GM18870 (cell line): ENCODE results near the gene MELK.

Experiments
- ATAC-seq: cut with Tn5 transposase; IDR thresholded peaks from one replicate; pipeline ENCODE4 v1.9.1; 2021; ENCODE audit warnings: moderate library complexity; ENCODE audit not compliant: unreplicated experiment

MELK gene

DNA sequence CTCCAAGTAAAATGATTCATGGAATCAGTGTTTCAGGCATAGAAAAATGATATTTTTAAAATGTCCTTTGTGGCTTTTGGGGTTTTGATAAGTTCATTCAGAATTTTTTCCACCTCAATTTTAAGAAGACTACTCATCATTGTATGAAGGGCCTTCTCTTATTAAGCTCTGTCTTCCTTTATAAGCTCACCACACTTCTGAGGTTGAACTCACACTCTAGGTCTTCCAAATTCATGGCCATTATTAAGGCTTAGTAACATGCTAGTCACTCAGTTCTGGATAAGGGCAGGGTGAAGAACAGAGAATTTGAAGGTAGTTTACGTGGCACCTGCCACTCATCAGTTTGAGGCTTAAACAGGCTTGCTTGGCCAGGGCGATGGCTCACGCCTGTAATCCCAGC lies 4.2 kb downstream of the MELK start:
- ATAC-seq: no peak

DNA sequence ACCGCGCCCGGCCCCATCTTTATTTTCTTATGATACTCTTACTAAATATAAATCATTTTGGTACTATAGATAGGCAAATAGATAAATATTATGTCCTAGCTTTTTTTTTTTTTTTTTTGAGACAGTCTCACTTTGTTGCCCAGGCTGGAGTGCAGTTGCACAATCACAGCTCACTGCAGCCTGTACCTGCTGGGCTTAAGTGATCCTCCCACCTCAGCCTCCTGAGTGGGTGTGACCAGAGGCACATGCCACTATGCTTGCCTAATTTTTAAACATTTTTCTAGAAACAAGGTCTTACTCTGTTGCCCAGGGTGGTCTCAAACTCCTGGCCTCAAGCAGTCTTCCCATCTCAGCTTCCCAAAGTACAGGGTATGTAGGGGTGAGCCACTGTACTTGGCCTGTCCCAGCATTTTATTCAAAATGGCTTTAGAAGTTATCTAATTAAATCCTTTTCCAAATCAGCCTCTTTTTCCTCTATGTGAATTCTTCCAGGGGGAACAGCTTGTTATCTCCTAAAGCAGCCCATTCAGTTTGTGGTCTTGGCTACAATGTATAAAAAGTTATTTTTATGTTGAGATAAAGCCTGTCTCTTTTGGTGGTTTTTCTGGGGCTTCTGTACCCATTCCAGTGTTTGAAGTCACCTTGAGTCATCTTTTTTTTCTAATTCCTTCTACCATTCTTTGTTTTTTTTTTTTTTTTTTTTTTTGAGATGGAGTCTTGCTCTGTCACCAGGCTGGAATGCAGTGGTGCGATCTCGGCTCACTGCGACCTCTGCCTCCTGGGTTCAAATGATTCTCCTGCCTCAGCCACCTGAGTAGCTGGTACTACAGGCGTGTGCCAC lies 12.1 kb downstream of the MELK start:
- no peak for ATAC-seq

DNA sequence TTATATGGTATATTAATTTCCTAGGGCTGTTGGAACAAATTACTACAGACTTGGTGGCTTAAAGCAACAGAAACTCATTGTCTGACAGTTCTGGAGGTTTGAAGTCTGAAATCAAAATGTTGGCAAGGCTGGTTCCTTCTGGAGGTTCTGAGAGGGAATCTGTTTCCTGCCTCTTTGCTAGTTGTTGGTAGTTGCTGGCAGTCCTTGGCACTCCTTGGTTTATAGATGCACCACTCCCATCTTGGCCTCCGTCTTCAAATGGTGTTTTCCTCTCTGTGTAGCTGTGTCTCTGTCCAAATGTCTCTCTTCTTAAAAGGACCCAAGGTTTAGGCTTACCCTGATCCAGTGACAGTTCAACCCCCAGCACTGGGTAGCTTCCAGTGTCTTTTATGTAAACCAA lies 17.5 kb downstream of the MELK start:
- no peak for ATAC-seq

DNA sequence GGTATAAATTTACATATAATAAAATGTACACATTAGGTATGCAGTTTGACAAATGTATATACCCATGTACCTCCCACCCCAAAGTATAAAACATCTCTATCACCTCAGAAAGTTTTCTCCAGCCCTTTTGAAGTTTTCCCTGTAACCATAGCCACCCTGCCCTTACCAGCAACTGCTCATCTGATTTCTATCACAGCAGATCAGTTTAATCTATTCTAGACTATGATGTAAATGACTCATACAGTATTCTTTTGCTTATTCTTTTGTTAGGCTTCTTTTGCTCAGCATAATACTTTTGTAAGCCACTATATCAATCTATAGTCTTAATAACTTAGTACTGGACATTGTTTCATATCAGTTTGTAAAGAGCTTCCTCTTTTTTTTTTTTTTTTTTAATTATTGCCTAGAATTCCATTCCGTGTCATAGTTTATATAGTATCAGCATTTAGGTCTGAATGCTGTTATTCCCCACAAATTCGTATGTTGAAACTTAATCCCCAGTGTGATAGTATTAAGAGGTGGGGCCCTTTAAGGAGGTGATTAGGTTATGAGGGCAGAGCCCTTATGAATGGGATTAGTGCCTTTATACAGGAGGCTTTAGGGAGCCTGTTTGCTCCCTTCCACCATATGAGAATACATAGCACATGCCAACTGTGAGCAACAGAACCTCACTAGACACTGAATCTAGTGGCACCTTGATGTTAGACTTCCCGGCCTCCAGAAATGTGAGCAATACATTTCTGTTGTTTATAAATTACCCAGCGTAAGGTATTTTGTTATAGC lies 20.3 kb downstream of the MELK start:
- no peak for ATAC-seq

DNA sequence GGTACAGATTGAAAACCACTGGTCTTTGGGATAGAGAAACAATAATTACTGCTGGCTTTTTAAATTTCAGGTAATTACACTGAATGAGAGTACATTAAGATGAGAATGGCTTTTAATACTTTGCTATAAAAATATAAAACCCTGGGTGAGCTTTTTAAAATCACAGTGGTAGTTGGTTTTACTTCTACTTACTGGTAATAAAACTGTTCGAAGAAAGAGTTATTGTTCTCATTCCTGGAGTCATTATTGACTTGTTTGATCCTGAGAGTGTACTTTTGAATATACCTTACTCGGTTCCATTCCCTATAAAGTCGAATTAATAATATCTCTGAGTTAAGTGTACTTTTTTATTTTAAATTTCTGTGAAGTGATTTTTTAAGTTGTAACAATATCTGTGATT lies 21.5 kb downstream of the MELK start:
- no peak for ATAC-seq

DNA sequence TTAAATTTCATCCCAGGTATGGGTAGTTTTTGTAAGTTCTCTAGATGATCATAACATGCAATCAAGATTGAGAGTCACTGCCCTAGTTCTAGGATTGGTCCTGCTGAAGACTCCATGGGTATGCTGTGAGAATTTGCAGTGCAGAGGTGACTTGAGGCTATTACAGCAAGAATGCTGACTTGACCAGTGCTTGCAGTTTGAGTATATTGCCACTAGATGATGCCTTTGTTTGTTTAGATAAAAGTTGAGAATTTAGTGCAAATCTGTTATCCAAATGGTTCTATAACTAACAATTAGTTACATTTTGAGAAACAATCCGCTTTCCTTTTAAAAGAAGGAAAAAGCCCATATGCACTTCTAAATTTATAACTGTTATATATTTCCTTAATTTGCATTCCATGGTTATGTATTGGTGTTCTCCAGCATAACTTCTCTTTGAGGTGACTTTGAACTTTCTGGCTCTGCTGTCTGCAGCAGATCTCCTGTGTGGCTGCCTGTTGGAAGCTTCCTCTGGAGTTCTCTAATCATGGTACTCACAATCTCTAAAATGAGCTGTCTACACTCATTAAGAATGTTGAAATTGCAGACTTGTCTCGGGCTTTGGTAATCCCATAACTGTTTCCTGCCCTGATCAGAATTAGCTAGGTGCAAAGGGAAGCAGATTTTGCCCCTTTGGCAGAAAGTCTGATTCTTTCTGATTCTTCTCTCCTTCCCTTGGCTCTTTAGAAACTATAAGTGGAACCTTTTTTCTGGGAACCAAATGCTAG lies 24.9 kb downstream of the MELK start:
- ATAC-seq: no peak

DNA sequence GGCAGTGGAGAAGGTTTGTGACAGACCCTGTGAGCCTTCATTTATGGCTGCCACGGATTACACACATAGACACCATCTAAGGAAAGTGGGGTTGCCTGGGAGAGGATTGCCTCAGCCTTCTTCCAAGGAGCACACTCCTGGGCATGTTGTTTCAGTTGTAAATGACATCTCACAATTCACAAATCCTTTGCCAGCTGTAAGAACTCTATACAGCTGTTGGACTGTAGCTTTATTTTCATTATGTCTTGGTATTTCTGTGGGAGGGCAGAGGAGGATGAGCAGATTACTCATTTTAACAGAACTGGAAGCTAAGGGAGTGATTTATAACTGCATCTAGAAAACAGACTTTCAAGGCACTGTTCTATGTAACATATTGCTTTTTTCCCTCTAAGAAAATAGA lies 25.6 kb downstream of the MELK start:
- ATAC-seq: no peak

DNA sequence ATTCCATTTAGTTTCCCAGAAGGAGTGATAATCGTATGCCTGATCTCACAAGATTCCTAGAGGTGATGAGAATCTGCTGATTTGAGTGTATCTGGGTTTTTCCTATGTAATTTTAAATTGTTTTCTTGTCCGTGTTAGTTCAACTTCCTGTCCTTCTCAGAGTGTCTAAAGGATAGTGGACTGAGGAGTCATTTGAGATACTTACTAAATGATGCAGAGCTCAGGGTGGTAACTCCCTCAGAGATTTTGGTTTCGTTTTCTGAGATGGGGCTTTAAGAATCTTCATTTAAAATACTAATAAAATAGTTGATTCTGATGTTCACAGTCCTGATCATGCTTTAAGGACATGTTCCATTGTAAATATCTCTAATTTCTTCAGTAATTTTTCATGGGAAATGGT lies 30.3 kb downstream of the MELK start:
- ATAC-seq: no peak

DNA sequence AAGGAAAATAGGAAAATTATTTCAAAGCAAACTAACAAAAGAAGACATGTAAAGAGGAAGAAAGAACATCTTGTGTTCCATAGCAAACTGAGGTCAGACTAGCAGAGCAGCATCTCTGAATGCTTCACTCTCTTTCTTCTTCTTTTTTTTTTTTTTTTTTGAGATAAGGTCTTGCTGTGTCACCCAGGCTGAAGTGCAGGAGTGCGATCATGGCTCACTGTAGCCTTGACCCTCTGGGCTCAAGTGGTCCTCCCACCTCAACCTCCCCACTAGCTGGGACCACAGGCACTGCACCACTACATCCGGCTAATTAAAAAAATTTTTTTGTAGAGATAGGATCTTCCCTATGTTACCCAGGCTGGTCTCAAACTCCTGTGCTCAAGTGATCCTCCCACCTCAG lies 36.6 kb downstream of the MELK start:
- ATAC-seq: no peak

DNA sequence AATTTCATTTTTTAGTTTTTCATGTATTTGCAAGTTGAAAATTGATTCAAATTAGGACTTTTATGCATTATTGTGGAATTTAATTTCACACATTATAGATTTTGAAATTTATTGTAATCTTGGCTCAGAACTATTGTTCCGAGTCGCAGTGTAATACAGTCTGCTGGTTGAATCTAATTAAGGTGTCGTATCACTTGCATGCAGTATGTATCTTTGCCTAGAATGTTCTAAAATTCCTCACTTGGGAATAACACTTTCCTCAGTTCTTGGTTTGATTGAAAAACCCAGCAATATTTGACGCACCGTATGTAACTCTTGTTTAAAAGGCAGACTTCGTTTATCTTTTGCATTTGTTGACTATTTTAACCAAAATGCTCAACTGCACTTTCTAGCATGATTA lies 49.4 kb downstream of the MELK start:
- no peak for ATAC-seq

DNA sequence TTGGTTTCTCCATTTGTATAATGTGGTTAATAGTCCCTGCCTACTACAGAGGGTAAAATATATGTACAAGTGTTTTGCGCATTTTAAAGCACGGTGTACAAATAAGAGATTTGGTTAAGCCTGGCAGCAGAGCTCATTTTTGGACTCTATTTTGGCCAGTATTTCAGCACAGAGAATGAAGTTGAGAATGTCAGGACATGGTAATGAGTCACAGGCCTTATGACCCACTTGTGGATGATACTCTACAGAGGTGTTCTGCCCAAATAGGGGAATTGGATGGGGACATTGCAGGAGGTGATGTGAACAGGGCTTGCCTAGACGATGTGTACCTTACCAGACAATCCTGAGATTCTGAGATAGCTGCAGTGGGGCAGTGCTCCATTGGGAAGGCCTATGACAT lies 50.6 kb downstream of the MELK start:
- no peak for ATAC-seq

DNA sequence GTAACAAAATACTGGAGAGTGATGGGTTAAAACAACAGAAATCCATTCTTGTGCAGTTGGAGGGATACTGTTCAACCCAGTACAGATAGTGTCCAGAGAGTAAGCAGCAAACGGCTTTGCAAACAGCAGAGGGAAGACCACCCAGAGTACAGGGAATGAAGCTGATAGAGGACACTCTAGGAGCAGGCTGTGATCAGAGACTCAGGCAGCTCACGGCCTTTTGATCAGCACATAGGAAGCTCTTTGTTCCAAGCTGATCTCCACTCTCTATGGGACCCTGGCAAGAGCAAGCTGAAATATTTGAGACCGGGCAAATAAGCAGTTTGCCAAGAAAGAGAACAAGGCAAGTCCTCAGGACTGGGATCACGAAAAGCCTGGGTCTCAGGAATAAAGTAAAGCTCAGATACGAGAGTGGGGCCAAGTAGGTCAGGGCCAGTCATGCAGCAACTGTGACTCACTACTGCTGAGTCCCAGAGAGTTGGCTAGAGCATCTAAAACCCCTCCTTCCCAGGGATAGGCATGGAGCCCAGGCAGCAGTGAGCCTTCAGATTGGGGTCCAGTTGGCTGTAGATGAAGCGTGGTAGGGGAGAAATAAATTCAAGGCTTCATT lies 52.4 kb downstream of the MELK start:
- no peak for ATAC-seq

DNA sequence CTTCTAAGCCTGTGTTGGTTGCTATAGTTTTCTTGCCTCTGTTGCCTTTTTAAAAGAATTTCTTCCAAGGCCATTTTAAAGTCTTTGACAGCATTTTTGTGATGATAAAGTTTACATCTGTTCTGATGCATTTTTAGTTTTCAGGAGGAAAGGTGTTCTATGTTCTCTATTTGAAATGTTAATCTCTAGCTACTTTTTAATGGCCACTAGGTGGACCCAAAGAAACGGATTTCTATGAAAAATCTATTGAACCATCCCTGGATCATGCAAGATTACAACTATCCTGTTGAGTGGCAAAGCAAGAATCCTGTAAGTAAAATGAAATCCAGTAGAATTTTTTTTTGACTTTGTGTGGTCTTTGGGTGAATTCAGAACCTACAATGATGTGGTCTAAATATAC lies 60.2 kb downstream of the MELK start:
- no peak for ATAC-seq

DNA sequence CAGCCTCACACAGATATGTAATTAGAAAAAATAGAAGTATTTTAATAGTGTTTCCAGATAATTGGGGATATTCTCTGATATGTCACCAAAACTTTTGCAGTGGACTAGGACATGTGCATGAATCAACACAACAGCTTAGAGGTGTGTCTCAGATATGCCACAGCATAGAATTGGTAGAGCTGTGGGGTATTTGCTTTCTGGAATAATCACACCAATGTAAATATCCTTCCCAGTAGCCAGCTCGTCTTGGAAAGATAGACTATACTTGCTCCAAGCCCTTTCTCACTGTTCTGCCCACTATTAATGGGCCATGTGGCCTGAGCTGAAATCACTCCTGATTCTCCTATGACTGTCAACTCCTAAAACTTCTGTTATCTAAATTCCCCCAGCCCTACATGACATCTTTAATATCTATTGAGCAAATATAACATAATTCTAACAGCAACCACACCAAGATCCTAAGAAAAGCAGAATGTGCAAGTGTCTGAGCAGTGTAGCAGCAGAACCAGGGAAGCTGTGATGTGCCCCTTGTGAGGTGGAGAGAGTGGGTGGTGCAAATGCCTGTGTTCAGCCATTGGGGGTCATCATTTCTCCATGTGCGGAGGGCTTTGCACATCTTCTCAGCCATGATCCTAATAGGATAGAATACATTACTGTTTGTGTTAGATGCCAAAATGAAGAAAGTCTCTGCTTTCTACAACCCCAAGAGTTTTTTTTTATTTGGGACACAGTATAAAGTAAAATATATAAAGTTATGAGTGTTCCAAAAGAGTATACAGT lies 65.0 kb downstream of the MELK start:
- ATAC-seq: no peak

DNA sequence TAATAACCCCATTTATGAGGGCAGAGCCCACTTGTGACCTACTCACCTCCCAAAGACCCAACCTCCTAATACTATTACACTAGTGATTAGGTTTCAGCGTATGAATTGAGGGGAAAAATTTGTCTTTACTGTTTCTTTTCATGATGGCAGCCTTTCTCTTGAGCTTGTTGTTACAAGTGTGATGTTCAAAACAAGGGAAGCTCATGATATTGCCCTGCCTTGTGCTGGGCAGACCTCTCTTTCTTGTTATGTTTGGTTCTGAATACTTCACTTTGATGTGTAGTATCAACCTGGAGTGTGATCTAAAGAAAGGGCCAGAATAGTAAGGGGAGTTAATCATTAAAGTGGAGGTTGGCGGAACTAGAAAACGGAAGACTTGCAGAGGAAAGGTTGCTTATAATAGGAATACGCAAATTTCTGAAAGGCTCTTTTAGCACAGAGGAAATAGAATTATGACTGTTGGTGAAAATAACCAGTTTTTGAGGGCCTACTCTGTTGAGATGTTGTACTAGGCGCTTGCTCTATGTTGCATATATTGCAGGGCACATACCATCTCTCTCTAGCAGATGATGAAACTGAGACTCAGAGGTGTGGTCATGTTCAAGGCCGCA lies 68.2 kb downstream of the MELK start:
- ATAC-seq: peak; percentile 80

DNA sequence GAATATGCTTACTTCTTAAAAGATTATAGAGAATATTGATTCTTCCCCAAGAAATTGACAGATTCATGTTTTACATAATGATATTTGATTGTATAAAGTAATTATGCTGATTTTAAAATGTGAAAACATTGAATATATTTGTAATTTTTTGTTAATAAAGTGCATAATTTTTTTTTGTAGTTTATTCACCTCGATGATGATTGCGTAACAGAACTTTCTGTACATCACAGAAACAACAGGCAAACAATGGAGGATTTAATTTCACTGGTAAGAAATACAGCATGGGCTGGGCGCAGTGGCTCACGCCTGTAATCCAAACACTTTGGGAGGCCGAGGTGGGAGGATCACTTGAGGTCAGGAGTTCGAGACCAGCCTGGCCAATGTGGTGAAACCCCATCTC lies 70.1 kb downstream of the MELK start:
- ATAC-seq: no peak

DNA sequence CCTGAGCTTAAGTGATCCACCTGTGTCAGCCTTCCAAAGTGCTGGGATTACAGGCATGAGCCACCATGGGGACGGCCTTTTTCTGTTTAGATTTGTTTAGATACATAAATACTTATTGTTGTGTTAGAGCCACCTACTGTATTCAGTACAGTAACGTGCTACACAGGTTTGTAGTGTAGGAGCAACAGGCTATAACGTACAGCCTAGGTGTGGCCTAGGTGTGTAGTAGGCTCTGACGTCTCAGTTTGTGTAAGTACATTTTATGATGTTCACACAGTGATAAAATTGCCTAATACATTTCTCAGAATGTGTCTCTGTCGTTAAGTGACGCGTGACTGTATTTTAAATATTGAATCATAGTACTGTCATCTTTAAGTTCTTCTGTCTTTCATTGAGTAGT lies 84.1 kb downstream of the MELK start:
- ATAC-seq: no peak

DNA sequence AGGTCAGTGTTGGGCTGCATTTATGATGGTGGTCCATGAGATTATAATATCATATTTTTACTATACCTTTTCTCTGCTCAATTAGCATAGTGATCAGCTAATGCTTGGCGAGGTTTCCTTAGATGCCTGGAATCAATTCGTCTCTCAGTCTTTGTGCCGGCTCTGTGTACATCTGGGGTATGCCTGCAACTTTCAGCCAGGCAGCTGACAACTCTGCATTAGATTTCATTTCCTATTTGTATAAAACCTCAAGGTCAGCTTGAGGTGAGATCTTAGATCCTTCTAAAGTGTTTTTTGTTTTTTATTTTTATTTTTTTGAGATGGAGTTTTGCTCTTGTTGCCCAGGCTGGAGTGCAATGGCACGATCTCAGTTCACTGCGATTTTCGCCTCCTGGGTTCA lies 86.8 kb downstream of the MELK start:
- ATAC-seq: no peak

DNA sequence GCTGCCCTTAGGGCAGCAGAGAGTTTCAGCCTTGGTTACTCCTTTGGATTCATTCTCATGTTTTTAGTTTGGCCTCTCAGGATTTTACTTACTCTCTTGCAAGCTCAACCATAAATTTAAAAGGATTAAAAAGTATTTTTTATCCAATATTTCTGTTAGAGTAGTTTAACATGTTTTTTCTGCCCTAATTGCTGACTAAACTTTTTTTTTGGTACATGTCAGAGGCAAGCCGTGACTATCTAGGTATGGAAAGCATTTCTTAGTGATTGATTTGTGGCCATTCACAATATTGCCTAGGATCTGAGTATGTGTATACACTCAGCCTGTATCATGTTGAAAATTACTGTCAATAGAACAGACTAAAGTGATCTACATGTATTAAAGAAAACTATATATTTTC lies 92.1 kb downstream of the MELK start:
- no peak for ATAC-seq

DNA sequence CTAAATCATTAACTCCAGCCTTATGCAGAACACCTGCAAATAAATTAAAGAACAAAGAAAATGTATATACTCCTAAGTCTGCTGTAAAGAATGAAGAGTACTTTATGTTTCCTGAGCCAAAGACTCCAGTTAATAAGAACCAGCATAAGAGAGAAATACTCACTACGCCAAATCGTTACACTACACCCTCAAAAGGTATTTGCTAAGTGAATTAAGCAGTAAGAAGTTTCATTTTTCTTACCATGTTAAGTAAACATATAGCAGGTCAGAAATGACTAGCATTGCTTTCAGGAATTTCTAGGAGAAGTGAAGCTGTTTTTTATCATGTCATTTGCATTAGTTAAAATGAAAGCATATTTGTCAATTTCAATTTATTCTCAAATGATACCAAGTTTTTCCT lies 92.7 kb downstream of the MELK start:
- ATAC-seq: no peak
